Lower lobe of right lung (tissue), 2 donors: ENCODE results near the gene PHACTR1. TPM values are rescaled to one million over a fixed set of nuclear protein-coding genes. Genes with fewer than 3 reads are reported as not detected.

Experiments used
- ATAC-seq, 2 donors: fragments of 200-7000 bp; cut with Tn5 transposase; one replicate each; pipeline ENCODE4 v1.9.1; 2020 to 2022; ENCODE audit warnings: mild to moderate bottlenecking in 2 of 2, moderate library complexity in 2 of 2
- DNase-seq: peaks from one replicate; pipeline ENCODE4 v3.0.0-alpha.2; 2020
- H3K27ac ChIP-seq: fragments of 200-600 bp; one replicate; pipeline ENCODE4 v1.8.0; 2022
- H3K27me3 ChIP-seq: fragments of 200-600 bp; one replicate; pipeline ENCODE4 v1.8.0; 2022; ENCODE audit warnings: low read depth
- H3K36me3 ChIP-seq: fragments of 200-600 bp; one replicate; pipeline ENCODE4 v1.8.0; 2022; ENCODE audit warnings: mild to moderate bottlenecking
- H3K4me1 ChIP-seq: fragments of 200-600 bp; one replicate; pipeline ENCODE4 v1.8.0; 2022
- H3K4me3 ChIP-seq: fragments of 200-600 bp; one replicate; pipeline ENCODE4 v1.8.0; 2022; ENCODE audit warnings: mild to moderate bottlenecking
- H3K9me3 ChIP-seq: fragments of 200-600 bp; one replicate; pipeline ENCODE4 v1.8.0; 2022
- CTCF ChIP-seq: fragments of 200-600 bp; IDR thresholded peaks from one replicate; pipeline ENCODE4 v1.8.0; 2022; ENCODE audit warnings: antibody characterized with exemption, mild to moderate bottlenecking
- intact Hi-C: fragments of 100-400 bp; cut with DNase I; formaldehyde crosslinking; loops from one replicate; pipeline ENCODE4 v1.11.0; 2022
- total RNA-seq: library from RNA; stranded (reverse); fragmentation: NEBNext Ultra II Directional; extraction: Animal tissue kit (Norgen Biotek cat#: 25700); gene quantifications from one replicate; pipeline ENCODE4 v1.2.1, GENCODE V29; 2021
- donor health status: DM: no; HTN: yes; CAD: no; lungs with severe emphysema.

Gene PHACTR1
- total RNA-seq, 1 donor from 2014 or later, result 91.0 TPM

GRCh38 chr6:13049666-13050254 lies 333.2 kb downstream of the PHACTR1 start:
- H3K27me3 ChIP-seq, result no peaks in the 10 kb centered on the region
- no peaks in the 10 kb centered on the region for H3K9me3 ChIP-seq
- no peak overlapping the region for H3K4me3 ChIP-seq
- H3K27ac ChIP-seq, result no peak overlapping the region
- ATAC-seq (no peak), DNase-seq (no peak)
- intact Hi-C loops, result no loop called here
- no peaks in the 10 kb centered on the region for H3K4me1 ChIP-seq
- H3K36me3 ChIP-seq, result no peaks in the 10 kb centered on the region
- TF ChIP-seq CTCF, result no peak

- H3K36me3 ChIP-seq, result no peaks in the 10 kb centered on the region
- no peaks in the 10 kb centered on the region for H3K9me3 ChIP-seq
- no peak overlapping the region for H3K4me3 ChIP-seq
- ATAC-seq (no peak), DNase-seq (no peak)
- intact Hi-C loops, result no loop called here
- no peaks in the 10 kb centered on the region for H3K27me3 ChIP-seq
- no peak overlapping the region for H3K27ac ChIP-seq
- TF ChIP-seq CTCF, result no peak
- no peaks in the 10 kb centered on the region for H3K4me1 ChIP-seq
Measured at GRCh38 chr6:13053006-13053461, 336.5 kb downstream of the PHACTR1 start.

GRCh38 chr6:13058051-13058450 lies 341.5 kb downstream of the PHACTR1 start:
- ATAC-seq (no peak), DNase-seq (no peak)
- H3K27me3 ChIP-seq, result no peaks in the 10 kb centered on the region
- no peak overlapping the region for H3K4me3 ChIP-seq
- H3K9me3 ChIP-seq, result no peaks in the 10 kb centered on the region
- H3K27ac ChIP-seq, result no peak overlapping the region
- H3K36me3 ChIP-seq, result no peaks in the 10 kb centered on the region
- intact Hi-C loops, result no loop called here
- no peaks in the 10 kb centered on the region for H3K4me1 ChIP-seq
- TF ChIP-seq CTCF, result no peak

GRCh38 chr6:13059026-13059425 lies 342.5 kb downstream of the PHACTR1 start:
- intact Hi-C loops, result no loop called here
- Histone ChIP-seq H3K4me3 (no peak overlapping the region), H3K4me1 (no peaks in the 10 kb centered on the region), H3K9me3 (no peaks in the 10 kb centered on the region), H3K36me3 (no peaks in the 10 kb centered on the region), H3K27ac (no peak overlapping the region), H3K27me3 (no peaks in the 10 kb centered on the region)
- no peak for DNase-seq
- ATAC-seq, result no peak
- TF ChIP-seq CTCF, result no peak

- Histone ChIP-seq H3K36me3 (no peaks in the 10 kb centered on the region), H3K4me1 (no peaks in the 10 kb centered on the region), H3K27me3 (no peaks in the 10 kb centered on the region), H3K27ac (no peak overlapping the region), H3K9me3 (no peaks in the 10 kb centered on the region), H3K4me3 (no peak overlapping the region)
- intact Hi-C loops, result no loop called here
- ATAC-seq (no peak), DNase-seq (no peak)
- TF ChIP-seq CTCF, result no peak
Measured at GRCh38 chr6:13063300-13063918, 346.8 kb downstream of the PHACTR1 start.
